AG09309 (cell line): ENCODE data around the gene CALN1.

Experiments
- DNase-seq: peaks from one replicate; pipeline ENCODE4 v3.0.0-alpha.2; 2010; ENCODE audit warnings: low read depth
- H3K4me3 ChIP-seq: 2 replicates; pipeline ENCODE4 v1.5.1; 2011; ENCODE audit warnings: mild to moderate bottlenecking, low read depth, low read length, moderate library complexity; ENCODE audit not compliant: control insufficient read depth
- TF ChIP-seq, protein P1 (sequence below): IDR thresholded peaks from 2 replicates; pipeline ENCODE4 v1.5.1; 2011; ENCODE audit warnings: mild to moderate bottlenecking, low read depth, low read length, inconsistent platforms; ENCODE audit not compliant: insufficient read depth, control insufficient read depth; ENCODE audit errors: missing control alignments

CALN1 gene

DNA sequence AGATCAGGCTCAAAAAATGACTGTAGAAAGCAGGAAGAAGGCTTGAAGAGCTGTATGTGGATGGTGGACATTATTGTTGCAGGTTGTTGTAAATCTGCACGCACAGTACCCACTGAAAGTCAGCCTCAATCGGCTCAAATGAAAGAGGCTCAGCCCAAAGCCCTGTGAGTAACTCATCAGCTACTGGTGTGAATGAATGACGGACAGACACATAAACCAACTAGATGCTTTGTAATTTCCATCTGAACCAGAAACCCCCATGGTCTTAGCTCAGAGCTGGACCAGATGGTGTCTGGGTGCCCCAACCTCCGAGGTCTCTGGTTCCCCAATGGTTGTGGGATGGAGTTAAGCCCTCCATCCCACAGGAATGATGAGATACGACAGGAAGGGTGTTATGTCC is 7.4 kb downstream of the CALN1 start:
- TF ChIP-seq, protein P1, sequence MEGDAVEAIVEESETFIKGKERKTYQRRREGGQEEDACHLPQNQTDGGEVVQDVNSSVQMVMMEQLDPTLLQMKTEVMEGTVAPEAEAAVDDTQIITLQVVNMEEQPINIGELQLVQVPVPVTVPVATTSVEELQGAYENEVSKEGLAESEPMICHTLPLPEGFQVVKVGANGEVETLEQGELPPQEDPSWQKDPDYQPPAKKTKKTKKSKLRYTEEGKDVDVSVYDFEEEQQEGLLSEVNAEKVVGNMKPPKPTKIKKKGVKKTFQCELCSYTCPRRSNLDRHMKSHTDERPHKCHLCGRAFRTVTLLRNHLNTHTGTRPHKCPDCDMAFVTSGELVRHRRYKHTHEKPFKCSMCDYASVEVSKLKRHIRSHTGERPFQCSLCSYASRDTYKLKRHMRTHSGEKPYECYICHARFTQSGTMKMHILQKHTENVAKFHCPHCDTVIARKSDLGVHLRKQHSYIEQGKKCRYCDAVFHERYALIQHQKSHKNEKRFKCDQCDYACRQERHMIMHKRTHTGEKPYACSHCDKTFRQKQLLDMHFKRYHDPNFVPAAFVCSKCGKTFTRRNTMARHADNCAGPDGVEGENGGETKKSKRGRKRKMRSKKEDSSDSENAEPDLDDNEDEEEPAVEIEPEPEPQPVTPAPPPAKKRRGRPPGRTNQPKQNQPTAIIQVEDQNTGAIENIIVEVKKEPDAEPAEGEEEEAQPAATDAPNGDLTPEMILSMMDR, result no peak
- no peak for DNase-seq
- H3K4me3 ChIP-seq, result no peak overlapping the region

GRCh38 chr7:72403458-72404076 is 8.6 kb downstream of the CALN1 start:
- no peak overlapping the region for H3K4me3 ChIP-seq
- no peak for DNase-seq
- TF ChIP-seq, protein P1, result no peak

DNA sequence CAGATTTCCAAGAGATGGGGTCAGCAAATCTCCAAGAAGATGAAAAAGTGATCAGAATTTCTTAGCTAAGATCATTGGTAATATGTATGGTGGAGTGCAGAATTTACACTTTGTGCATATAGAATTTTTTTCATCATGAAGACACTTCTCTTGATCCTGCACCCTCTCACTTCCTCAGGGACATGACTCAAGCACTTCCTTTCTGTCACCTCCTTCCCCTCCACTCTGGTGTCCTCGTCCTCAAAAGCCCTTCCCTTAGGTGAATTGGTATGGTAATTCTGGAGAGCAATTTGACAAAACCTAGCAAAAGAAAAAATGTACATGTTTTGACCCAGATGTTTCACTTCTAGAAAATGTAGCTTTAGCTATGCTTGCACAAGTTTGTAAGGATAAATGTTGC is 18.1 kb downstream of the CALN1 start:
- TF ChIP-seq, protein P1, result no peak
- DNase-seq, result no peak

GRCh38 chr7:72391821-72392377 is 20.2 kb downstream of the CALN1 start:
- TF ChIP-seq, protein P1, result no peak
- no peak overlapping the region for H3K4me3 ChIP-seq
- DNase-seq, result no peak

More for the DNA sequence above, 18.1 kb downstream of the CALN1 start:
- H3K4me3 ChIP-seq, result no peak overlapping the region

GRCh38 chr7:72386118-72386517 is 26.0 kb downstream of the CALN1 start:
- H3K4me3 ChIP-seq, result no peak overlapping the region
- DNase-seq, result no peak
- TF ChIP-seq, protein P1, result no peak

DNA sequence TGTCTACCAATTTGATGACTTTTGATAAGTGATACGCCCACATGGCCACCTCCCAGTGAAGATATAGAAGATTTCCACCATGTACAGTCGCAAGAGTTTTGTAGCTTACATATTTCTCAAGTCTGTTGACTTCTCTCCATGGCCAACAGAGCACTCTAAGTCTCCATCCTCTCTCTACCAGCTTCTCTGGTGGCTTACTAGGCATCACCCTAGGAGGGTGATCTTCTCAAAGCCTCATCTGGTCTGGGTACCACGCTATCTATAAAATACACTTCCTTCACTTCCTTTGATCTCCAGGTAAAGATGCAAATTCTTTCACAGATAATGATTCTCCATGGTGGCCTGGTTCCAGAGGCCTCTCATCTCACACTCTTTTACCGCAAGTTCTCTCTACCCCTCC is 49.9 kb downstream of the CALN1 start:
- TF ChIP-seq, protein P1, result no peak
- no peak for DNase-seq

More for the DNA sequence above, 49.9 kb downstream of the CALN1 start:
- H3K4me3 ChIP-seq, result no peak overlapping the region
